Upper lobe of right lung (tissue), 1 donor: ENCODE measurements around the gene RPL7A. TPM values are rescaled to one million over a fixed set of nuclear protein-coding genes. Genes with fewer than 3 reads are reported as not detected.

Source experiments
- ATAC-seq: fragments of 200-7000 bp; cut with Tn5 transposase; one replicate; pipeline ENCODE4 v1.9.1; 2020; ENCODE audit warnings: mild to moderate bottlenecking, moderate library complexity
- DNase-seq: peaks from one replicate; pipeline ENCODE4 v3.0.0-alpha.2; 2020
- H3K27ac ChIP-seq: fragments of 200-600 bp; one replicate; pipeline ENCODE4 v1.8.0; 2022
- H3K27me3 ChIP-seq: fragments of 200-600 bp; one replicate; pipeline ENCODE4 v1.8.0; 2022; ENCODE audit warnings: mild to moderate bottlenecking
- H3K36me3 ChIP-seq: fragments of 200-600 bp; one replicate; pipeline ENCODE4 v1.8.0; 2022
- H3K4me1 ChIP-seq: fragments of 200-600 bp; one replicate; pipeline ENCODE4 v1.8.0; 2022
- H3K4me3 ChIP-seq: fragments of 200-600 bp; one replicate; pipeline ENCODE4 v1.8.0; 2022; ENCODE audit warnings: mild to moderate bottlenecking
- H3K9me3 ChIP-seq: fragments of 200-600 bp; one replicate; pipeline ENCODE4 v1.8.0; 2022
- intact Hi-C: fragments of 100-400 bp; cut with DNase I; formaldehyde crosslinking; loops from one replicate; pipeline ENCODE4 v1.11.0; 2022
- total RNA-seq: library from RNA; stranded (reverse); fragmentation: NEBNext Ultra II Directional; extraction: Animal tissue kit (Norgen Biotek cat#: 25700); gene quantifications from one replicate; pipeline ENCODE4 v1.2.1, GENCODE V29; 2021
- TF ChIP-seq, protein P1 (sequence below): fragments of 200-600 bp; IDR thresholded peaks from one replicate; pipeline ENCODE4 v1.8.0; 2022; ENCODE audit warnings: antibody characterized with exemption
- donor health status: DM: no; HTN: yes; CAD: no; lungs with severe emphysema.

Gene RPL7A
- total RNA-seq, 1 donor from 2014 or later, result 1,380 TPM

DNA sequence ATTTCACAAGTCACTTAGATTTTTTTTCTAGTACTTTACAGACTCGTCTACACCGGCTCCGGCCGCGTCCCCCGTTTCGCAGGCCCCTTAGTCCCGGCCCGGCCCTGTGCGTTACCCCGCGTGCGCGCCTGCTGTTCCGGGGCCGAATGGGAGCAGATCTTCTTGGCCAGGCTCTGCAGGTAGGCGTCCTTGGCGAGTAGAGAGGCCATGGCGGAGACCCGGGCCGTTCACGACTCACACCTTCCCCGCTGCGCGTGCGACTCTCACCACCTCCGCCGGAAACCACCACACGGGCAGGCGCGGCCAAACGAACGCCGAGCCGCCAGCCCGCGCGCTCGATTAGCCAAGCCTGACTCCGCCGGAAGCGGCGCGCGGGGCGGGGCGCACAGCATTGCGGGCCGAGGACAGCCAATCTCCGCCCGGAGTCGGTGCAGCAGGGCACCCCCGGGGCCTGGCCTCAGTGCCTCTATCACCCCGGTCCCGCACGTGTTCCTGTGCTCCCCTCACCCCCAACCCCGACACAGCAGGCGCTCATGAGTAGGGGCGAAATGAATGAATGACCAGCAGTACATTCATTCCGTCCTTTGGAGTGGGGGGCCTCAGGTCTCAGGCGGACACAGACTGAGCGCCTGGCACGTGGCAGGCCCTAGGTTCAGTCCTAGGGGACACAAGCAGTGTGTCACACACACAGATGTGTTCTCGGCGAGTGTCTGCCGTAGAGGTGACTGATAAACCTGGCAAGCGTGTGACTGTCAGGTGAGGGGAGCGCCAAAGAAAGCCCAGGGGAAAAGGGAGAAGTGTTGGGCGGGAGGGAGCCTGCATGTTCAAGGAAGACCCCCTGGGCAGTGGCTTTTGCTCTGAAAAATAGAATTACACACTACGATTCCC, 11.8 kb upstream of the RPL7A start, which contains the start of gene SURF6:
Gene SURF6, minus strand, starts transcription at position 265 of the 888 bp plus-strand sequence. Its CDS starts 56 bp downstream, at position 209.
- H3K36me3 ChIP-seq, result peaks cover 44% of the 10 kb centered on the region
- H3K4me1 ChIP-seq, result peaks cover 25% of the 10 kb centered on the region

DNA sequence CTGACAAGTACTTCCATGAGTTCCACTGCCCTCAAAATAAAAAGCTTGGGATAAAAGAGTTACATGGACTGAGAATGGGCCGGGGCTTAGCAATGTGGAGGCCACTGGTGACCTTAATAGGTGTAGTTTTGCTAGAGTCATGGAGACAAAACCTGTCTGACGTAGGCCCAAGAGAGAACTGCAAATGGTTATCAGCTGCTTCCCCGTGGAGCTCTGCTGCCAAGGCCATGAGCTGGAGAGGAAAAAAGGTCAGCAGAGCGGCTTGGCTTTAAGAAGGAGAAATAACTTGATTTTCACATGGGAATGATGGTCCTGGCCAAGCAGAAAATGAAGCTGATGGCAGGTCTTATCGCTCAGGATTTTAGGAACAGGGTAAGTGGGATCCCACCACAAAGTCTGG, 8.4 kb upstream of the RPL7A start:
- Histone ChIP-seq H3K4me3 (no peak overlapping the region), H3K9me3 (no peaks in the 10 kb centered on the region), H3K27me3 (no peaks in the 10 kb centered on the region), H3K4me1 (peaks cover 18% of the 10 kb centered on the region), H3K27ac (no peak overlapping the region), H3K36me3 (peaks cover 40% of the 10 kb centered on the region)
- intact Hi-C loops, result loop anchor here (10.0 kb wide), 1 partner anchor 155 kb away; no protein-coding TSS in a partner anchor
- ATAC-seq, result no peak
- TF ChIP-seq, protein P1, sequence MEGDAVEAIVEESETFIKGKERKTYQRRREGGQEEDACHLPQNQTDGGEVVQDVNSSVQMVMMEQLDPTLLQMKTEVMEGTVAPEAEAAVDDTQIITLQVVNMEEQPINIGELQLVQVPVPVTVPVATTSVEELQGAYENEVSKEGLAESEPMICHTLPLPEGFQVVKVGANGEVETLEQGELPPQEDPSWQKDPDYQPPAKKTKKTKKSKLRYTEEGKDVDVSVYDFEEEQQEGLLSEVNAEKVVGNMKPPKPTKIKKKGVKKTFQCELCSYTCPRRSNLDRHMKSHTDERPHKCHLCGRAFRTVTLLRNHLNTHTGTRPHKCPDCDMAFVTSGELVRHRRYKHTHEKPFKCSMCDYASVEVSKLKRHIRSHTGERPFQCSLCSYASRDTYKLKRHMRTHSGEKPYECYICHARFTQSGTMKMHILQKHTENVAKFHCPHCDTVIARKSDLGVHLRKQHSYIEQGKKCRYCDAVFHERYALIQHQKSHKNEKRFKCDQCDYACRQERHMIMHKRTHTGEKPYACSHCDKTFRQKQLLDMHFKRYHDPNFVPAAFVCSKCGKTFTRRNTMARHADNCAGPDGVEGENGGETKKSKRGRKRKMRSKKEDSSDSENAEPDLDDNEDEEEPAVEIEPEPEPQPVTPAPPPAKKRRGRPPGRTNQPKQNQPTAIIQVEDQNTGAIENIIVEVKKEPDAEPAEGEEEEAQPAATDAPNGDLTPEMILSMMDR, result no peak
- no peak for DNase-seq

More for the DNA sequence above, 11.8 kb upstream of the RPL7A start, which contains the start of gene SURF6:
- peak; percentile 97 for ATAC-seq
- peak within 1 kb of the TSS; percentile 81 for H3K27ac ChIP-seq
- DNase-seq, result peak; percentile 96
- H3K9me3 ChIP-seq, result no peaks in the 10 kb centered on the region
- TF ChIP-seq, protein P1, result peak; percentile 5
- H3K4me3 ChIP-seq, result peak within 1 kb of the TSS; percentile 94
- H3K27me3 ChIP-seq, result no peaks in the 10 kb centered on the region
- intact Hi-C loops, result loop anchor here (10.0 kb wide), 1 partner anchor 151 kb away; no protein-coding TSS in a partner anchor

DNA sequence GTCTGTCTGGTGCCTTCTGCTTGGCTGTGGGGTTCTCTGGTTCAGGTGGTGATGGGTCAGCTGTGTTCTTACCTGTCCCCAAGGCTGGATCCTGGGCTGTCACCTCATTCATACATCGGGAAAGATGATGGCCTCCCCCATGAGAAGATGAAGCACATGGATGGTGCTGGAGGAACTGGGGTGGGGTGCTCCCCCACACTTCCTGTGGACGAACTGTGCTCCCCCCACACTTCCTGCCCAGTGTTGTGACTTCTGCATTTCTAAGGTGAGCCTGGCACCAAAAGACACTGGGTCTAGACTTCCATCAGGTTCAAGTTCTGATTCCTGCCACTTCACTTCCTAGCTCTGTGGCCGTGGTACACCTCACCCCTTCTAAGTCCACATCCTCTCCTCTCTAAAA, 7.8 kb upstream of the RPL7A start:
- peaks cover 12% of the 10 kb centered on the region for H3K4me1 ChIP-seq
- no peak overlapping the region for H3K27ac ChIP-seq
- H3K4me3 ChIP-seq, result no peak overlapping the region
- ATAC-seq (peak; percentile 11), DNase-seq (no peak)
- no peaks in the 10 kb centered on the region for H3K27me3 ChIP-seq
- no peaks in the 10 kb centered on the region for H3K9me3 ChIP-seq
- intact Hi-C loops, result no loop called here
- peaks cover 45% of the 10 kb centered on the region for H3K36me3 ChIP-seq
- TF ChIP-seq, protein P1, result no peak

DNA sequence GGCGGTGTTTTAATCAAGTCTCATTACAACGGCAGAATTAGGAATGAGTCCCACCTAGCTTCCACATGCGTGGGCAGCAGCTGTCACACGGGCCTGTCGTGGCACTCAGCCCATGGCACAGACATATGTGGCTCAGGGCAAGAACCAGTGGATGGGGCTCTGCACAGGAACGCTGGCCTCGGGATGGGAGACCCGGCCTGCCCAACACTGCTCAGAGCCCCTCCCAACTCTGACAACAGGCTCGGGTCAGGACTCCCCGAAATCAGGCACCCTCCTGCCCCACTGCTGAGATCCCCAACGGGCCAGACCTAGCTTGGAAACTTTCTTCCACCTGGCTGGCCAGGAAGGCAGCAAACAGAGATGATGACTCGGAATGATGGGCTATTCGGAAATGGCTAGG, 7.1 kb upstream of the RPL7A start:
- Histone ChIP-seq H3K36me3 (peaks cover 51% of the 10 kb centered on the region), H3K27ac (peak overlapping the region; percentile 60), H3K27me3 (no peaks in the 10 kb centered on the region), H3K9me3 (no peaks in the 10 kb centered on the region), H3K4me1 (peaks cover 11% of the 10 kb centered on the region), H3K4me3 (no peak overlapping the region)
- DNase-seq (no peak), ATAC-seq (no peak)
- intact Hi-C loops, result no loop called here
- TF ChIP-seq, protein P1, result no peak

DNA sequence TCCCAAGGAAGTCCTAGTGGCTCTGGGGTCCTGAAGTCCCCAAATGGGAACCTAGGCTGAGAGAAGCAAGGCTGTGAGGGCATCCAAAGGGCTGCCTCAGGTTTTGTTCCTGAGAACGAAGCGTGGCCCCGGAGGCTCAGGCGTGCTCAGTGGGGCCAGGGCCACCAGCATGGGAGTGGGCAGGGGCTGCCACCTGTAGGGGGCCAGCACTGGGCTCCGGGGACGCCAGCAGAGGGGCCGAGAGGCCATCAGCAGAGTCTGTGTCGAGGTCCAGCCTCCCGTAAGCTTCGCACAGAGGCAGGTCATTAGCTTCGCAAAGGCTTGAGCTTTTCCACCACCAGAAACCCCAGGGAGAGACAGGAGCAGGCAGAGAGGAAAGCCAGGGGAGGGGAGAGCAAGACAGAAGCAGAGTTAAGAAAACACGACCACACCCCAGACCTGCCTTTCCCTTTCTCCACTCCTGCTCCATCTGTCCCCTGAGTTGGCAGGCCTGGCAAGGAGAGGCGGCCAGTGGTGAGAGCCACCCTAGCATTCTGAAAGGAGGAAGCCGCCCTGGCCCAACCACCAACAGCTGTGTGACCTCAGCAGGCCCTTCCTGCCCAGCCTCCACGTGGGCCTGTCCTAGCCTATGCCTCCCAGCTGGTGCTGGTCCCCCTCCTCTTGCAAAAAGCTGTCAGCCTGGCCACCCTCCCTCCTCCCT, 6.5 kb upstream of the RPL7A start:
- Histone ChIP-seq H3K27ac (peak overlapping the region; percentile 60), H3K36me3 (peaks cover 51% of the 10 kb centered on the region), H3K4me3 (peak overlapping the region; percentile 11), H3K4me1 (peaks cover 13% of the 10 kb centered on the region), H3K27me3 (no peaks in the 10 kb centered on the region), H3K9me3 (no peaks in the 10 kb centered on the region)
- intact Hi-C loops, result no loop called here
- ATAC-seq (peak; percentile 83), DNase-seq (peak; percentile 80)
- TF ChIP-seq, protein P1, result no peak
